ENCODE data around the gene TGFBR3L.

DNA sequence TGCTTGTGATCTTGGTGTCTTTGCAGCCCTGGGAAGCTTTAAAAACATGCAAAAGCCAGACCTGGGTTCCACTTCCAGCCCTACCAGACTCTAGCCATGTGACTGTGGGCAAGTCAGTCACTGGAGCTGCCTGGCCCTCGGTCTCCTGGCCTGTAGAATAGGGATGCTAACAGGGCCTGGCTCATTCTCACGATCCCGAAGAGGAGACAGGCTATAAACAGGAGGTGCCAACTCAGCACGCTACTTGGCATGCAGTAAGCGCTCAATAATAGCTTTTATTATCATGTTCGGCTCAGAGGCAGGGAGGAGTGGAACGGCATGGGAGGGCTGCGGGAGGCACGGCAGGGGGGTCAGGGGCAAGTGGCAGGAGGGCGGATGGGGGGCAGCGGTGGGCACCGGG lies 9.6 kb downstream of the TGFBR3L start:
- TF ChIP-seq, protein P1, sequence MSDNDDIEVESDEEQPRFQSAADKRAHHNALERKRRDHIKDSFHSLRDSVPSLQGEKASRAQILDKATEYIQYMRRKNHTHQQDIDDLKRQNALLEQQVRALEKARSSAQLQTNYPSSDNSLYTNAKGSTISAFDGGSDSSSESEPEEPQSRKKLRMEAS (IDR thresholded peaks at IDR 0.05; ENCODE audit: insufficient read depth, insufficient read length): no peak
- no peak for TF ChIP-seq EZH2 (IDR thresholded peaks at IDR 0.05; ENCODE audit: borderline replicate concordance, low read depth, low read length, severe bottlenecking)
- TF ChIP-seq CTCF (IDR thresholded peaks at IDR 0.05; ENCODE audit: extremely low read depth in 1 of 2, insufficient read depth in 1 of 2, low read depth in 1 of 2, low read length in 2 of 2): no peak
- TF ChIP-seq POLR2AphosphoS5 (IDR thresholded peaks at IDR 0.05; ENCODE audit: insufficient read depth, low read depth, low read length): no peak
- TF ChIP-seq POLR2A (IDR thresholded peaks at IDR 0.05; ENCODE audit: low read depth, low read length): no peak
- no peak for TF ChIP-seq MYC (IDR thresholded peaks at IDR 0.05; ENCODE audit: low read depth, low read length)
- no peak for TF ChIP-seq GATA2 (IDR thresholded peaks at IDR 0.05; ENCODE audit: insufficient read depth, insufficient read length, low read depth, low read length)
- TF ChIP-seq FOS (IDR thresholded peaks at IDR 0.05; ENCODE audit: borderline replicate concordance, insufficient read depth, low read length): no peak
- TF ChIP-seq JUN (IDR thresholded peaks at IDR 0.05; ENCODE audit: borderline replicate concordance, insufficient read depth, insufficient read length, low read depth): no peak
